Osteoblast (primary cell): ENCODE results near the gene RNF144A. TPM values are rescaled to one million over a fixed set of nuclear protein-coding genes. Genes with fewer than 3 reads are reported as not detected.

Experiments used
- DNase-seq: peaks from one replicate; pipeline ENCODE4 v3.0.0; 2011; ENCODE audit warnings: low spot score, mixed read lengths; ENCODE audit not compliant: insufficient read length; ENCODE audit errors: missing footprints
- H2AFZ ChIP-seq: 2 replicates; pipeline ENCODE4 v1.6.0; 2011; ENCODE audit warnings: mild to moderate bottlenecking, low read length
- H3K27ac ChIP-seq: 2 replicates; pipeline ENCODE4 v1.5.1; 2011; ENCODE audit warnings: mild to moderate bottlenecking, low read depth, low read length, moderate library complexity
- H3K27me3 ChIP-seq: 2 replicates; pipeline ENCODE4 v1.6.0; 2012; ENCODE audit warnings: mild to moderate bottlenecking, control low read depth, inconsistent platforms, low read length, moderate library complexity; ENCODE audit not compliant: insufficient read depth
- H3K36me3 ChIP-seq: 2 replicates; pipeline ENCODE4 v1.5.1; 2011; ENCODE audit warnings: mild to moderate bottlenecking, low read length, control low read depth, moderate library complexity; ENCODE audit not compliant: insufficient read depth
- H3K4me1 ChIP-seq: 2 replicates; pipeline ENCODE4 v1.5.1; 2011; ENCODE audit warnings: mild to moderate bottlenecking, low read length, control low read depth, moderate library complexity; ENCODE audit not compliant: insufficient read depth
- H3K4me2 ChIP-seq: 2 replicates; pipeline ENCODE4 v1.6.0; 2011; ENCODE audit warnings: mild to moderate bottlenecking, low read length; ENCODE audit not compliant: insufficient read depth
- H3K4me3 ChIP-seq: fragments of 200-600 bp; sonication (generic); 3 replicates; pipeline ENCODE4 v1.5.1; 2012; ENCODE audit warnings: mild to moderate bottlenecking, low read length, inconsistent platforms; ENCODE audit not compliant: insufficient read depth
- H3K79me2 ChIP-seq: 2 replicates; pipeline ENCODE4 v1.6.0; 2012; ENCODE audit warnings: mild to moderate bottlenecking, low read length, control low read depth, inconsistent platforms; ENCODE audit not compliant: insufficient read depth
- H3K9me3 ChIP-seq: 2 replicates; pipeline ENCODE4 v1.5.1; 2011; ENCODE audit warnings: low read depth, low read length, control low read depth
- H4K20me1 ChIP-seq: 2 replicates; pipeline ENCODE4 v1.6.0; 2012; ENCODE audit warnings: mild to moderate bottlenecking, low read length, control low read depth; ENCODE audit not compliant: insufficient read depth
- total RNA-seq: library from RNA; depleted of rRNA; stranded (reverse); fragments of >200 nt; gene quantifications from 2 replicates; pipeline ENCODE4 v1.2.3, GENCODE V29; 2012
- TF ChIP-seq, protein P1 (sequence below): IDR thresholded peaks from 2 replicates; pipeline ENCODE4 v1.5.1; 2011; ENCODE audit warnings: mild to moderate bottlenecking, low read depth, low read length, moderate library complexity; ENCODE audit errors: extremely low read depth

RNF144A gene
- total RNA-seq, 1 donor, result 15.9 TPM

DNA sequence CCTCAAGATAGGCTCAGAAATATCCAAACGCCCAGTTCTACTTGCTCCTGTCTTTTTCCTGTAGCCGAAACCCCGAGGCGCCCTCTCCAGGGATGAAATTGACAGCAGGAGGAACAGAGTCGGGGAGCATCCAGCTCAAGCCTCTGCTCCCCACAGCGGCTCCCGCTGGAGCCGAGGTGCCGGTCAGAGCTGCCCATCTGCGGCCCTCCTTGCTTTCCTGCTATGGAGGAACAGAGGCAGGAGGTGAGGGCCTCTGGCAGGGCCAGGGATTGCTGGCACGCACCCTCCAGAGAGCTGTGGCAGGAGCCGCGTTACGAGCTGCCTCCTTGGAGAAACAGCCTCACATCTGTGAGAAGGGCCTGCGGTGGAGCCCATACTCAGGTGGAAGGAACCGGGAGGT, 172.1 kb downstream of the RNF144A start:
- TF ChIP-seq, protein P1, sequence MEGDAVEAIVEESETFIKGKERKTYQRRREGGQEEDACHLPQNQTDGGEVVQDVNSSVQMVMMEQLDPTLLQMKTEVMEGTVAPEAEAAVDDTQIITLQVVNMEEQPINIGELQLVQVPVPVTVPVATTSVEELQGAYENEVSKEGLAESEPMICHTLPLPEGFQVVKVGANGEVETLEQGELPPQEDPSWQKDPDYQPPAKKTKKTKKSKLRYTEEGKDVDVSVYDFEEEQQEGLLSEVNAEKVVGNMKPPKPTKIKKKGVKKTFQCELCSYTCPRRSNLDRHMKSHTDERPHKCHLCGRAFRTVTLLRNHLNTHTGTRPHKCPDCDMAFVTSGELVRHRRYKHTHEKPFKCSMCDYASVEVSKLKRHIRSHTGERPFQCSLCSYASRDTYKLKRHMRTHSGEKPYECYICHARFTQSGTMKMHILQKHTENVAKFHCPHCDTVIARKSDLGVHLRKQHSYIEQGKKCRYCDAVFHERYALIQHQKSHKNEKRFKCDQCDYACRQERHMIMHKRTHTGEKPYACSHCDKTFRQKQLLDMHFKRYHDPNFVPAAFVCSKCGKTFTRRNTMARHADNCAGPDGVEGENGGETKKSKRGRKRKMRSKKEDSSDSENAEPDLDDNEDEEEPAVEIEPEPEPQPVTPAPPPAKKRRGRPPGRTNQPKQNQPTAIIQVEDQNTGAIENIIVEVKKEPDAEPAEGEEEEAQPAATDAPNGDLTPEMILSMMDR, result no peak
- H3K27me3 ChIP-seq, result no peaks in the 10 kb centered on the region
- no peaks in the 10 kb centered on the region for H3K9me3 ChIP-seq
- H3K36me3 ChIP-seq, result no peaks in the 10 kb centered on the region
- no peak overlapping the region for H3K4me3 ChIP-seq
- no peak overlapping the region for H2AFZ ChIP-seq
- H3K4me1 ChIP-seq, result no peaks in the 10 kb centered on the region
- H3K27ac ChIP-seq, result no peak overlapping the region
- H3K79me2 ChIP-seq, result no peaks in the 10 kb centered on the region
- H3K4me2 ChIP-seq, result no peak overlapping the region
- no peaks in the 10 kb centered on the region for H4K20me1 ChIP-seq
- no peak for DNase-seq

DNA sequence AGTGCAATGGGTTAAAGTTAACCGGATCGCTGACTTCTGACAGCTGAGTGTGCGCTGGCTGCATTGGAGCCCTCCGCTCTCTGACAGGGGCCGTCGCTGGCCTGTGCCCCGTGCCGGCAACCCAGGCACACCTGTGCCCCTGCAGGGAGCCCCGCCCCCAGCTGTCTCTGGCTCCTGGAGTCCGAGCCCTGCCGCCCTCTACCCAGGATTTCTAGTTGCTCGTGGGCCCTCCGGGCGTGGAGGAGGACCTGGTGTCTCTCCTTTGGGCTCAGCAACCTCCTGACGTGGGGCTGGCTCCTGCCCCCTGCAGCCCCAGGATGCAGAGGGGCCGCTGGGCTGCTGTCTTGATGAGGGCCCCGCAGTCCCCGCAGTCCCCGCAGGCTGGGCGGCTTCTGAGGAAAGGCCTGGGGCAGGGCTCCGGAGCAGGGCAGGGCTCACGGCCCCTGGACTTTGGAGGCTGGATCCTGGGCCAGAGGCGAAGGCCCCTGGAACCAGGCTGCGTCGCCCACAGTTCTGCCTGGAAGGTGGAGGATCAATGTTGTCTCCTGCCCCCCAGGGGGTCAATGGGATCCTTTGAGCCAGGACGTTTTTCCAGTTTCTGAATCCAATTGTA, 172.8 kb downstream of the RNF144A start:
- no peaks in the 10 kb centered on the region for H3K4me1 ChIP-seq
- TF ChIP-seq, protein P1, result no peak
- H4K20me1 ChIP-seq, result no peaks in the 10 kb centered on the region
- no peak overlapping the region for H3K4me3 ChIP-seq
- no peak overlapping the region for H3K4me2 ChIP-seq
- no peak overlapping the region for H3K27ac ChIP-seq
- no peaks in the 10 kb centered on the region for H3K27me3 ChIP-seq
- no peak for DNase-seq
- H3K36me3 ChIP-seq, result no peaks in the 10 kb centered on the region
- no peaks in the 10 kb centered on the region for H3K9me3 ChIP-seq
- no peaks in the 10 kb centered on the region for H3K79me2 ChIP-seq
- H2AFZ ChIP-seq, result no peak overlapping the region

DNA sequence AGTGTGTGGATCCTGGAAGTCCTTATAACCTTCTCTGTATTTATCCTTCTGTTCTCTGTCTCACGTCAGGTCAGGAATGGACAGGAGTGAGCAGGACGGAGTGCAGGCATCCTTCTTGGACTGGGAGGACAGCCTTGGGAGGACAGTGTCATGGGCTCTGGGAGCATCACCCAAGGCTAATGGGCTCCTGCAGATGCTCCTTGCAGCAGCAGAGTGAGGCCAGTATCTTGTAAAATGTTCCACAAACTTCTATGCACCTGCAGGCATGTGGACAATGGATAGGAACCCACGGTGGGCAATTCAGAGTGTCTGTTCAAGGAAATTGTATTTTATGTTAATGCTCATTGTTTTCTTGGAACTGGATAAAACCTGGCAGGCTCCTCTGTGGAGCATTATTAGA, 176.2 kb downstream of the RNF144A start:
- TF ChIP-seq, protein P1, result no peak
- peak; percentile 35 for DNase-seq
- no peak overlapping the region for H3K4me3 ChIP-seq

More for the DNA sequence above, 176.2 kb downstream of the RNF144A start:
- H3K27ac ChIP-seq, result no peak overlapping the region
- no peaks in the 10 kb centered on the region for H3K27me3 ChIP-seq
- H2AFZ ChIP-seq, result no peak overlapping the region
- H3K36me3 ChIP-seq, result no peaks in the 10 kb centered on the region
- no peaks in the 10 kb centered on the region for H3K79me2 ChIP-seq
- H4K20me1 ChIP-seq, result no peaks in the 10 kb centered on the region
- no peak overlapping the region for H3K4me2 ChIP-seq
- no peaks in the 10 kb centered on the region for H3K9me3 ChIP-seq
- no peaks in the 10 kb centered on the region for H3K4me1 ChIP-seq

Other genes with a start within 250 kb of the RNF144A start
- 2.1 and 2.2 TPM in 2 replicates for gene CMPK2, start 51.5 kb upstream of the RNF144A start, total RNA-seq
- gene RSAD2, start 39.6 kb upstream of the RNF144A start, total RNA-seq, result 0.29 and 0.72 TPM in 2 replicates